Retinal pigment epithelial cell (primary cell): Measurements from ENCODE around the gene DYNLT2.

ENCODE experiments used
- DNase-seq: peaks from one replicate; pipeline ENCODE4 v3.0.0-alpha.2; 2010; ENCODE audit warnings: low read depth
- H3K4me3 ChIP-seq: 2 replicates; pipeline ENCODE4 v1.5.1; 2011; ENCODE audit warnings: mild to moderate bottlenecking, low read length, control low read depth, moderate library complexity
- TF ChIP-seq, protein P1 (sequence below): conservative IDR thresholded peaks from 2 replicates; pipeline ENCODE4 v1.5.1; 2011; ENCODE audit warnings: low read depth, low read length, control low read depth, inconsistent platforms

Gene DYNLT2

GRCh38 chr6:169710009-169710408 lies 41.4 kb downstream of the DYNLT2 start:
- DNase-seq: no peak
- H3K4me3 ChIP-seq: no peak overlapping the region
- TF ChIP-seq, protein P1, sequence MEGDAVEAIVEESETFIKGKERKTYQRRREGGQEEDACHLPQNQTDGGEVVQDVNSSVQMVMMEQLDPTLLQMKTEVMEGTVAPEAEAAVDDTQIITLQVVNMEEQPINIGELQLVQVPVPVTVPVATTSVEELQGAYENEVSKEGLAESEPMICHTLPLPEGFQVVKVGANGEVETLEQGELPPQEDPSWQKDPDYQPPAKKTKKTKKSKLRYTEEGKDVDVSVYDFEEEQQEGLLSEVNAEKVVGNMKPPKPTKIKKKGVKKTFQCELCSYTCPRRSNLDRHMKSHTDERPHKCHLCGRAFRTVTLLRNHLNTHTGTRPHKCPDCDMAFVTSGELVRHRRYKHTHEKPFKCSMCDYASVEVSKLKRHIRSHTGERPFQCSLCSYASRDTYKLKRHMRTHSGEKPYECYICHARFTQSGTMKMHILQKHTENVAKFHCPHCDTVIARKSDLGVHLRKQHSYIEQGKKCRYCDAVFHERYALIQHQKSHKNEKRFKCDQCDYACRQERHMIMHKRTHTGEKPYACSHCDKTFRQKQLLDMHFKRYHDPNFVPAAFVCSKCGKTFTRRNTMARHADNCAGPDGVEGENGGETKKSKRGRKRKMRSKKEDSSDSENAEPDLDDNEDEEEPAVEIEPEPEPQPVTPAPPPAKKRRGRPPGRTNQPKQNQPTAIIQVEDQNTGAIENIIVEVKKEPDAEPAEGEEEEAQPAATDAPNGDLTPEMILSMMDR: no peak

DNA sequence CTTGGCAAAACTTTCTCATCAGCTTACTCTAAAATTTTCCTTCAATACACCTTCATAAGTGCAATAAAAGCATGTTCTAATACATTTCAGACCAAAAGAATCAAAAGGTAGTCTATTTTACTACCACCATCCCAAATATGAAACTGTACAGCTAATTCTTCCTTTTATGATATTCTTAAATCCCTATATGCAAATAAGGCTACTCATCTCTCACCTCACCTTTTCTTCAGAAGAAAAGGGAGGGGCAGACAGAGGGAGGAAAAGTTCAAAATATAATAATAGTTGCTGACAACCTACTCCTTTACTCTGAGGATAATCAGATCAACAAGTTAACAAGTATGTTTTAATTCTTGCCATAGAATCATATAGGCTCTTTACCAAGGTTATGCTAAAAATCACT lies 42.1 kb downstream of the DYNLT2 start:
- TF ChIP-seq, protein P1: no peak
- H3K4me3 ChIP-seq: no peak overlapping the region
- DNase-seq: no peak

GRCh38 chr6:169707772-169708171 lies 43.6 kb downstream of the DYNLT2 start:
- TF ChIP-seq, protein P1: no peak
- DNase-seq: no peak
- H3K4me3 ChIP-seq: no peak overlapping the region

DNA sequence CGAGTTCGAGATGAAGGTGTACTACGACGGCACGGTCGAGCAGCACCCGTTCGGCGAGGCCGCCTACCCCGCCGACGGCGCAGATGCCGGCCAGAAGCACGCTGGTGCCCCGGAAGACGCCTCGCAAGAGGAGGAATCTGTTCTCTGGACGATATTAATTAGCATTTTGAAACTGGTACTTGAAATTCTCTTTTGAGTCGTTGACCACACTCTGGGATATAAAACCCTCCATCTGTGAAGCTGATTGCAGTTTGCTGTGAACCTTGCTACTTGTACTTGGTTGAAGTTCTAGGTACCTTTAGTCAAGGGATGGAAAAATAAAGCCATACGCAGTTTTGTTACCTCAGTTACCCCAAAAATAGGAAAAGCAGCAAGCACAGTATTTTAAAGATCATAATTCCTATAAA lies 48.5 kb downstream of the DYNLT2 start:
- DNase-seq: no peak

DNA sequence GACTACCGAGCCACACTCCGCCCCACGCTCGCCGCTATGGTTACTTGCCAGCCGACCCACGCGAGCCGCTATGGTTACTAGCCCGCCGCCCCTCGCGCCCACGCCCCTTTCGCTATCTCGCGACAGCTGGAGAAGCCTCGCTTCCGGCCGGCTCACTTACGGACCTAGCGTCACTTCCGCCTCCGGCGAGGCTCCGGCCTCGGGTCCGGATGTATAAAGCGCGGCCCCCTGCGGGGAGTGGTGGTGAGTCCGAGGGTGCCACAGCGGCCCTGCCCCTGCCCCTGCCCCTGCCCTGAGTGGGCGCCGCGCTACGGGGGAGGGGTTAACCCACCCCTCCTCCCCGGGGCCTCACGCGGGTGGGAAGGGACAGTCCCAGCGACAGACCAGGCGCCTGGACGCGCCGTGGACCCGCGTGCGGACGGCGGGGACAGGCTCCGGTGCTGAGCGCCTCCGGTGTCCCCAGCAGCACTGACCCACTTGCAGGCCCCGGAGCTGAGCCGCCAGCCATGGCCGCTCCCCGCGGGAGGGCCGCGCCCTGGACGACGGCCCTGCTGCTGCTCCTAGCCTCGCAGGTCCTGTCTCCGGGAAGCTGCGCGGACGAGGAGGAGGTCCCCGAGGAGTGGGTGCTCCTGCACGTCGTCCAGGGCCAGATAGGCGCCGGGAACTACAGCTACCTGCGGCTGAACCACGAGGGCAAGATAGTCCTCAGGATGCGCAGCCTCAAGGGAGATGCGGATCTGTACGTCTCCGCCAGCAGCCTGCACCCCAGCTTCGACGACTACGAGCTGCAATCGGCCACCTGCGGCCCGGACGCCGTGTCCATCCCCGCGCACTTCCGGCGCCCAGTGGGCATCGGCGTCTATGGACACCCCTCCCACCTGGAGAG lies 49.2 kb downstream of the DYNLT2 start, which contains the start of the genes C6orf120 and WDR27:
TSS of gene C6orf120 (plus strand) at position 173 of the 886 bp plus-strand sequence. CDS start at position 507, 334 bp downstream.
TSS of gene WDR27 (minus strand) at position 76 of the 886 bp plus-strand sequence. CDS start 13,024 bp downstream, outside the sequence.
- TF ChIP-seq, protein P1: no peak
- H3K4me3 ChIP-seq: peak within 1 kb of the TSS; percentile 89

More for the DNA sequence above, 48.5 kb downstream of the DYNLT2 start:
- H3K4me3 ChIP-seq: peak overlapping the region; percentile 89
- TF ChIP-seq, protein P1: no peak

GRCh38 chr6:169701311-169701953 lies 49.9 kb downstream of the DYNLT2 start:
- TF ChIP-seq, protein P1: no peak
- DNase-seq: no peak

More for the DNA sequence above, 49.2 kb downstream of the DYNLT2 start, which contains the start of the genes C6orf120 and WDR27:
- peak; percentile 79 for DNase-seq

More at GRCh38 chr6:169701311-169701953, 49.9 kb downstream of the DYNLT2 start:
- H3K4me3 ChIP-seq: peak overlapping the region; percentile 89
